ENCODE data around the gene AGRN. TPM values are rescaled to one million over a fixed set of nuclear protein-coding genes. Genes with fewer than 3 reads are reported as not detected.
"Not testable (repeated sequence)": the region's sequence is repeated elsewhere in the genome, so short reads cannot be mapped to it uniquely, and the experiment has no call there.

AGRN gene
- total RNA-seq, 1 experiment from 2014 or later: 37.0 TPM

DNA sequence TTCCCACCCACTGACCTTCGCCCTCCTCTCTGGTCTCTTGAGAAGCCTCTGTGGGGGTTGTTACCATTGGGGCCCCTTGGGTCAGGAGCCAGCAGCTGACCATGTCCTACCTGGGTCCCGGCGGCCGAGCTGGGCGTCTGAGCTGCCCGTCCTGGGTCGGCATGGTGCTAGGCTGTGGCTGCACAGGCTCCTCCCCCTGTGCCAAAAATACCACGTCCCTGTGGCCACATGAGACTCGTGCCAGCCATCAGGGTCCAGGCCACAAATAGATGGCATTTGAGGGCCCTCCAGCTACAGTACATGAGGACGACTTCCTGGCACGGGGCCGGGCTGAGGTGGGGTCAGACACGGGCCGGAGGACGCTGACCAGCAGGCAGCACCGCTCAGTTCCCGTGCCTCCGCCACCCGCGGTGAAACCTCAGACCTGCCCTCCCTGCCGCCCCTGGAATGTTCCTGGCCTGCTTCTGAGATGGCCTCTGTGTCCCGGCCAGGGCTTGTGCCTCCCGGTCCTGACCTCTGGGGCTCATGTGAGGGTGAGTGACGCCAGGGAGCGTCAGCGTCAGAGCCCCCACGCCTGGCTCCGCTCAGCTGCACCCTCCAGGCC lies 37.9 kb upstream of the AGRN start, which contains the start of gene PERM1:
Gene PERM1, minus strand, starts transcription at position 139 of the 604 bp plus-strand sequence. CDS start 1,064 bp downstream, outside the sequence.
- DNase-seq (ENCODE audit: low spot score): no peak

DNA sequence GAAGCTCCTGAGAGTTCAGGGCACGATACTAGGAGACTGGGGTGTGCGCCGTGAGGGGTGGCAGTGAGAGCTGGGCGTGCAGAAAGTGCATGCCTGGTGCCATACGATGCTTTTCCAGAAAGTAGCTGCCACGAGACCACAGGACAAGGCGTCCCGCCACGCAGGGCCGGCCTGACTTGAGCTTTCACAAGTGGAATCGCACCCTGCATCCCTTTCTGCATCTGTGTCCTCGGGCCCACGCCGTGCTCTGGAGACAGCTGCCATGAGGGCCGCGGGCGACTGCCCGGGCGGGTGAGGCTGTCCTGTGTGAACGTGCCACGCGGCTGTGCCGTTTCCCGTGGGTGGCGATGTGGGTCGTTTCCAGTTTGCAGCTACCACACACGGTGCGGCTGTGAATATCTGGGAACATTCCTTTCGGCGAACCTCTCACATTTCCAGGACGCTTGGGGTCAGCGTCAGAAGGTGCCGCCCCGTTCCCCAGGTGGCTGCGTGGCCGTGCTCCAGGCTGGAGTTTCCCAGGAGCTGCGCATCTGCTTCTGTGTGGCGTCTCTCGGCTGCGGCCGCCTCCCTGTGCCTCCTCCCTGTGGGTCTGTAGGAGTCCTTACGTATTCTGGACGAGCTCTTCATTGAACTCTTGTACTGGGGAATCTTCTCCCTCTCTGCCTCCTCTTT lies 37.0 kb upstream of the AGRN start:
- no peak for DNase-seq (ENCODE audit: low spot score)

DNA sequence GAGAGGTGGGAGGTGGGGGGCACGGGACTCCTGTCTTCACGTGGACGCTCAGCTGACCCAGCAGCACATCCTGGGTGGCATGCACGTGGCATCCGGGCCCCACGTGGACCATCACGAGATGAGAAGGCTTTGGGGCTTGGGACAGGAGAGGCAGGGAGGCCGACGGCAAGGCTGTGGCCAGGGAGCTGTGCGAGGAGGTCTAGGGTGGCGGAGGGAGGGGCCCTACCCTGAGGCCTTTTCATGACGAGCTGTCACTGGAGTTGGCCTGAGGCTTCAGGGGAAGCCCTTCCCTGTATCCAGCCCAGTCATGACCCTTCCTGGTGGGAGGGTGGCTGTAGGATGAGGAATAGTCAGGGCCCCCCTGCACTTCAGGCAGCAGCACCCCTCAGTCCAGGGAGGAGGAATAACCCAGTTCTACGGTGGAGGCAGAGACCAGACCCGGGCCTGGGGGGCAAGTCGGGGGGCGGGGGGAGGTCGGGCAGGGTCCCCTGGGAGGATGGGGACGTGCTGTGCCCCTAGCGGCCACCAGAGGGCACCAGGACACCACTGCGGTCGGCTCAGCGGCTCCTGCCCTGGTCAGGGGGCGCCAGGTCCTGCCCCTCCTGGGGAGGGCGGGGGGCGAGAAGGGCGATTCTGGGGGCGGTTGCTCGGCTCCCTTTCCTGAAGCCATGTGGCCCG lies 36.0 kb upstream of the AGRN start:
- no peak for DNase-seq (ENCODE audit: low spot score)

DNA sequence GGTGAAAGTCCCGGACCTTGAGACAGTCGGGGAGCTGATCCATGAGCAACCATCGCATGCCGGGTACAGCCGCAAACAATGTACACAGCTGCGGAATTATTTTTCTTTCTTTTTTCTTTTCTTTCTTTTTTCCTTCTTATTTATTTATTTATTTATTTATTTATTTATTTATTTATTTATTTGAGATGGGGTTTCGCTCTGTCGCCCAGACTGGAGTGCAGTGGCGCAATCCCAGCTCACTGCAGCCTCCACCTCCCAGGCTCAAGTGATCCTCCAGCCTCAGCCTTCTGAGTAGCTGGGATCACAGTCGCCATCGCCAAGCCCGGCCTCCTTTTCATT lies 35.5 kb upstream of the AGRN start:
- DNase-seq (ENCODE audit: low spot score): no peak

DNA sequence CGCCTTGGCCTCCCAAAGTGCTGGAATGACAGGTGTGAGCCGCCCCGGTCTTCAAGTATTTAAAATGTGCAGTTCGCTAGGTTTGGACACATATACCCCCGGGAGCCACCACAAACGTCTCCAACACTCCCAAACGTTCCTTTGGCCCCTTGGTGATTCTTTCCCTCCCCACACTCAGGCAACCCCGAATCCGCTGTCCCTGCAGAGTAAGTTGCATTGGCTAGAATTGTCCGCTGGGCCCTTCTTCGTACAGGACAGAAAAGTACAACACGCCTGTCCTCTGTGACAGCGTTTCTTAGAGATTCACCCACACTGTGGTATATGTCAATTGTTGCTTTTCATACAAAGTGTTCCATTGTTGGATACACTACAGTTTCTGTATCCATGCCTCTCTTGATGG lies 34.8 kb upstream of the AGRN start:
- DNase-seq (ENCODE audit: low spot score): no peak

DNA sequence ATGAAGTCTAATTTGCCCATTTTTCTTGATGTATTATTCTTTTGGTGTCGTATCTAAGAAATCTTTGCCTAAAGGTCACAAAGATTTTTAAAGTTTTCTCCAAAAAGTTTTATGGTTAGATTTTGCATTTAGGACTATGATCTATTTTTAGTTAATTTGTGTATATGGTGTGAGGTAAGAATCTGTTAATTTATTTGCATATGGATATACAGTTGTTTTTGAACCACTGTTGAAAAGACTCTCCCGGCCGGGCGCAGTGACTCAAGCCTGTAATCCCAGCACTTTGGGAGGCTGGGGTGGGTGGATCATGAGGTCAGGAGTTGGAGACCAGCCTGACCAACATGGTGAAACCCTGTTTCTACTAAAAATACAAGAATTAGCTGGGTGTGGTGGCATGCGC lies 31.9 kb upstream of the AGRN start:
- DNase-seq (ENCODE audit: low spot score): not testable (repeated sequence)

GRCh38 chr1:991275-991674 lies 28.6 kb upstream of the AGRN start:
- not testable (repeated sequence) for DNase-seq (ENCODE audit: low spot score)

GRCh38 chr1:991895-992294 lies 28.0 kb upstream of the AGRN start:
- DNase-seq (ENCODE audit: low spot score): no peak

GRCh38 chr1:992362-992761 lies 27.6 kb upstream of the AGRN start:
- DNase-seq (ENCODE audit: low spot score): no peak

DNA sequence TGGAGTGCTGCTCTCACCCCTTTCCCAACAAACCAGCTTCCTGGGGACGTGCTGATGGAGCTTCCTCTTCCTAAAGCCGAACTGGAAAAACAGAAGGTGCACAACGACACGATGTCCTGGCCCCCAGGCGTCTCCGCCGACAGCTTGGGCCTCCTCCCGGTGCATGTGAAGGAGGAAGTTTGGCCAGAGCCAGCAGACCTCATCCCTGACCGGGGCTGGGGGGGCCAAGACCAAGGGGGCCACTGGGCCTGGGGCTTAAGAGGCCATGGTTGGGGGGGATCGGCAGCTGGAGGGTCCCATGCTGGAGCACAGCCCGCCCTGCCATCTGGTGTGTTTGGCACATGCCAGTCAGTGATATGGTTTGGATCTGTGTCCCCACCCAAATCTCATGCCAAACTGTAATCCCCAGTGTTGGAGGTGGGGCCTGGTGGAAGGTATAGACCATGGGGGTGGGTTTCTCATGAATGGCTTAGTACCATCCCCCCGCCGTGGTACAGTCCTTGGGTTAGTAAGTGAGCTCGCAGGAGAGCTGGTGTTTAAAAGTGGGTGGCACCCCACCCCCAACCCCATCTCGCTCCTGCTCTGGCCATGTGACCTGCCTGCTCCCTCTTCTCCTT lies 26.4 kb upstream of the AGRN start:
- no peak for DNase-seq (ENCODE audit: low spot score)

- not testable (repeated sequence) for DNase-seq (ENCODE audit: low spot score)
Observed at GRCh38 chr1:994546-994945, 25.4 kb upstream of the AGRN start.

DNA sequence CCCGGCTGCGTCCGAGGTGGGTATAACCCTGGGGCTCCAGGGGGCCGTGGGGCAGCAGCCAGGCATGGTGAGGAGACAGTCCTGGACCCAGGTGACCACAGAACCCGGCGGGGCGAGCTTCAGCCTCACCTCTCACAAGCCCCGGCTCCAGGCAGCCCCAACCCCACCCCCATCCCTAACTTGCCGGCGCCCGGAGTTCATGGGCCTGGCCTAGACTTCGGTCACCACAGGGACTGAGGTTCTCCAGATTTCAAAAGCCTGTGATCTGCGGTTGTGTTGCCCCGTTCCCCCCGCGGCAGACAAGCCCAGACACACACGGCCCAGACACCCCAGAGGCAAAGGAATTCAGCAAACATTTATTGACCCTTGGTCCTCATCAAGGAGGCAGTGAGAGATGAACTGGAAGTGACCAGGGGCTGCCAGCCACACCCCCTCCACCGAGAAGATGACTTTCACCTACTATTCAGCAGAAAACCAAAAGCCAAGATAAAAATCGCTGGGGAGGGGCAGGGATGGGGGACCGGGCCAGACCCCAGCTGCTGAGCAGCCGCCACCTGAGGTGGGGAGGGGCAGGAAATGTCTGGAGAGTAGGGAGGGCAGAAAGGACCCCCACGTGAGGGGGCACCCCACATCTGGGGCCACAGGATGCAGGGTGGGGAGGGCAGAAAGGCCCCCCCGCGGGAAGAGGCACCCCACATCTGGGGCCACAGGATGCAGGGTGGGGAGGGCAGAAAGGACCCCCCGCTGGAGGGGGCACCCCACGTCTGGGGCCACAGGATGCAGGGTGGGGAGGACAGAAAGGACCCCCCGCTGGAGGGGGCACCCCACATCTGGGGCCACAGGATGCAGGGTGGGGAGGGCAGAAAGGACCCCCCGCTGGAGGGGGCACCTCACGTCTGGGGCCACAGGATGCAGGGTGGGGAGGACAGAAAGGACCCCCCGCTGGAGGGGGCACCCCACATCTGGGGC lies 24.0 kb upstream of the AGRN start:
- peak; percentile 6 for DNase-seq (ENCODE audit: low spot score)

- DNase-seq (ENCODE audit: low spot score): peak; percentile 6
Observed at GRCh38 chr1:996851-997712, 22.8 kb upstream of the AGRN start.

DNA sequence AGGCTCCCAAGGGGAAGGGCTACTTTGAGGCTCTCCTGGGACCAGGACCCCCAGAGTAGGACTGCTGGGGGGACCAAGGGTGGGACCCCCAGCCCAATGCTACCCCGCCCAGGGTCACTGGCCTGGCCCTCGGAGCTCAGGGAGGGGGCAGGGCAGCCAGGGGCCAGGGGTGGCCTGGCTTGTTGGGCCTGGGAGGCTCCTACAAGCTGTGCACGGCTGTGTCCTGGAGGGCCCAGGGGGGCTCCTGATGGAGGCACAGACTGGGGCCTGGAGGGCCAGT lies 22.3 kb upstream of the AGRN start:
- DNase-seq (ENCODE audit: low spot score): no peak

DNA sequence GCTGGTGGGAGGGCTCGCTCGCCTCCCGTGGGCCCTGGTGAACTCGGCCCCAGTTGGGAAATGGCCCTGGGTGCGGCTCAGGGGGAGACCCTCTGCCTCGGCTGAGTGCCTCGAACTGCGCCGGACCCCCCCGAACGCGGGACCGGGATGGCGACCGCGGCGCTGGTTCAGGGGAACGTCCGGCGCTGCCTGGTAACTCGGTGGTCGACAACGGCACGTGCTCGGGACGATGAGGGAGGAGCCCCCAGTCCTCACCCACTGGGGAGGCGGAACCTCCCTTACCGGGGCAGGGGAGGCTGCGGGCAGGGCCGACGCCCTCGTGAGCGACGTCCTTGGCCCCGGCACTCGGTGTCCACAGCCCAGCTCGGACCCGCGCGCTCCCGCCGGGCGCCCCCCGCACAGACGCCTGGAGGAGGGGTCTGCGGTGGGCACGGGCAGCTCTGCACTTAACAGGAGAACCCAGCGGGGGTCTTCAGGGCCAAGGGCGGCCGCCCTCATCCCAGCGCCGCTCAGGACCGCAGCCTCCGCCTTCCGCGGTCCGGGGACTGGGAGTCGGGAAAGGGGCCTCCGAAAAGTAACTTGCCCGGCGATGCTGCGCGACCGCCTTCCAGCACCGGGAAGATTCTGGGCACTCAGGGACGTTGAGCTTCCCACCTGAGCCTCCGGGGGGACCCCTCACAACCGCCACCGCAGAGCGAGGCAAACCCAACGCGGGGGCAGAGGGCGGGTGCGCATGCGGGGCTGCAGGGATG lies 21.8 kb upstream of the AGRN start:
- no peak for DNase-seq (ENCODE audit: low spot score)

GRCh38 chr1:998745-998994 lies 21.2 kb upstream of the AGRN start:
- no peak for DNase-seq (ENCODE audit: low spot score)

- DNase-seq (ENCODE audit: low spot score): peak; percentile 11
Observed at GRCh38 chr1:998995-999724, 20.8 kb upstream of the AGRN start.

DNA sequence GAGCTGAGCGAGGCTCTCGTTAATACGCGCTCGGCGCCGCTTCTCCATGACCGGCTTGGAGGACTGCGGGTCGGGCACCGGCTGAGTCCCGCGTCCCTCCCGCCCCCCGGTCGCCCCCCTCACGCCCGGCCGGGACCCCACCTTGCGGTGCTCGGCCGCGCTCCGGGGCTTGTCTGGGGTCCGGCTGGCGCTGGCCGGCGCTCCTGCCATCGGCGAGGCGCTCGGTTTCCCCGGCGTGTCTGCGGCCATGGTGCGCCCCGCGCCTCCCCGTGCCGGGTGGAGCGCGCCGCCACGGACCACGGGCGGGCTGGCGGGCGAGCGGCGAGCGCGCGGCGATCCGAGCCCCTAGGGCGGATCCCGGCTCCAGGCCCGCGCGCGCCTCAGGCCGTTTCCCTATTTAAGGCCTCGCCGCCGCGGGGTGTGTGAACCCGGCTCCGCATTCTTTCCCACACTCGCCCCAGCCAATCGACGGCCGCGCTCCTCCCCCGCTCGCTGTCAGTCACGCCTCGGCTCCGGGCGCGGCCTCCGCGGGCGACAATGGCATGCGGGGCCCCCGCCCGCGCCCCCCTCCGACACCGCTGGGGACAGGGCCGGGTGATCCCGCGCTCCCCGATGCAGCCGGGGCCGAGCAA lies 20.1 kb upstream of the AGRN start, which contains the start of gene HES4:
Gene HES4, minus strand, starts transcription at position 373 of the 632 bp plus-strand sequence. Its CDS starts 124 bp downstream, at position 249.
- DNase-seq (ENCODE audit: low spot score): peak; percentile 87

Measured in H4 (cell line).